Esophagus squamous epithelium (tissue), 4 donors: ENCODE data around the gene RFC1.

Experiments
- CTCF ChIP-seq, 6 experiments: fragments of 450-650 bp in 4 of 6; fragments of 200-600 bp in 2 of 6; sonication (generic) in 2 of 6; IDR thresholded peaks; one replicate each; pipeline ENCODE4 v1.5.1; 2016 to 2019; ENCODE audit warnings: antibody characterized with exemption in 6 of 6, mild to moderate bottlenecking in 4 of 6, moderate library complexity in 4 of 6
- POLR2A ChIP-seq, 4 donors: fragments of 450-650 bp; IDR thresholded peaks; one replicate each; pipeline ENCODE4 v1.6.1; 2017; ENCODE audit warnings: antibody characterized with exemption in 4 of 4, mild to moderate bottlenecking in 4 of 4, moderate library complexity in 3 of 4

GRCh38 chr4:39326468-39326977 lies 39.6 kb downstream of the RFC1 start:
- no peak for TF ChIP-seq CTCF (IDR thresholded peaks at IDR 0.05)
- no peak for TF ChIP-seq POLR2A (IDR thresholded peaks at IDR 0.05)
